Hepatocyte (in vitro differentiated cells): ENCODE data around the gene COTL1. TPM values are rescaled to one million over a fixed set of nuclear protein-coding genes. Genes with fewer than 3 reads are reported as not detected.

Experiments
- DNase-seq: peaks from one replicate; pipeline ENCODE4 v3.0.0-alpha.2; 2016; ENCODE audit warnings: low spot score
- H2AFZ ChIP-seq: fragments of 200-600 bp; sonication (generic); 2 replicates; pipeline ENCODE4 v1.6.0; 2016; ENCODE audit warnings: antibody characterized with exemption, mild to moderate bottlenecking
- H3K27ac ChIP-seq: fragments of 200-600 bp; sonication (generic); 2 replicates; pipeline ENCODE4 v1.5.1; 2016; ENCODE audit warnings: mild to moderate bottlenecking
- H3K27me3 ChIP-seq: fragments of 200-600 bp; sonication (generic); 2 replicates; pipeline ENCODE4 v1.6.1; 2016
- H3K36me3 ChIP-seq: fragments of 200-600 bp; sonication (generic); replicated peaks from 2 replicates; pipeline ENCODE4 v1.5.1; 2016; ENCODE audit warnings: low read depth; ENCODE audit not compliant: insufficient read depth
- H3K4me1 ChIP-seq: fragments of 200-600 bp; sonication (generic); 2 replicates; pipeline ENCODE4 v1.5.1; 2016; ENCODE audit warnings: mild to moderate bottlenecking, moderate library complexity; ENCODE audit not compliant: insufficient read depth
- H3K4me2 ChIP-seq: fragments of 200-600 bp; sonication (generic); 2 replicates; pipeline ENCODE4 v1.6.0; 2016
- H3K4me3 ChIP-seq: fragments of 200-600 bp; sonication (generic); 2 replicates; pipeline ENCODE4 v1.5.1; 2016; ENCODE audit warnings: mild to moderate bottlenecking
- H3K79me2 ChIP-seq: fragments of 200-600 bp; sonication (generic); 2 replicates; pipeline ENCODE4 v1.6.0; 2017; ENCODE audit warnings: mild to moderate bottlenecking
- H3K9me2 ChIP-seq: fragments of 200-600 bp; sonication (generic); replicated peaks from 2 replicates; pipeline ENCODE4 v1.6.0; 2017; ENCODE audit warnings: mild to moderate bottlenecking; ENCODE audit not compliant: insufficient read depth
- H3K9me3 ChIP-seq: fragments of 200-600 bp; sonication (generic); 2 replicates; pipeline ENCODE4 v1.5.1; 2016; ENCODE audit warnings: low read depth, mild to moderate bottlenecking
- H4K20me1 ChIP-seq: fragments of 200-600 bp; sonication (generic); 2 replicates; pipeline ENCODE4 v1.6.0; 2016; ENCODE audit warnings: mild to moderate bottlenecking; ENCODE audit not compliant: insufficient read depth, poor library complexity, severe bottlenecking
- EZH2 ChIP-seq: fragments of 200-600 bp; sonication (generic); IDR thresholded peaks from 2 replicates; pipeline ENCODE4 v1.6.1; 2016; ENCODE audit warnings: antibody characterized with exemption, mild to moderate bottlenecking, borderline replicate concordance
- EZH2phosphoT487 ChIP-seq: fragments of 200-600 bp; sonication (generic); IDR thresholded peaks from one replicate; pipeline ENCODE4 v1.6.1; 2018; ENCODE audit warnings: antibody characterized with exemption, mild to moderate bottlenecking, low read depth, moderate library complexity; ENCODE audit not compliant: unreplicated experiment, severe bottlenecking
- WGBS: methylation state at CpG from one replicate; pipeline ENCODE4 v1.1.6; 2016; ENCODE audit warnings: low lambda C conversion rate; ENCODE audit errors: missing lambda C conversion rate; 5-methylcytosine and 5-hydroxymethylcytosine counted together
- polyA plus RNA-seq: library from polyadenylated mRNA; unstranded; fragments of >200 nt; fragmentation: Nextera tagmentation; extraction: Ambion mirVana; gene quantifications from 2 replicates; pipeline ENCODE4 v1.2.1, GENCODE V29; 2016
- total RNA-seq: library from RNA; depleted of rRNA; stranded (reverse); fragments of >200 nt; gene quantifications from 2 replicates; pipeline ENCODE4 v1.2.3, GENCODE V29; 2014
- TF ChIP-seq, protein P1 (sequence below): fragments of 200-600 bp; sonication (generic); IDR thresholded peaks from 2 replicates; pipeline ENCODE4 v1.5.1; 2016; ENCODE audit warnings: antibody characterized with exemption, mild to moderate bottlenecking; ENCODE audit not compliant: poor library complexity

COTL1 gene
- total and polyA plus RNA-seq, 2 experiments from 2014 or later, result 30.1 to 104 TPM

DNA sequence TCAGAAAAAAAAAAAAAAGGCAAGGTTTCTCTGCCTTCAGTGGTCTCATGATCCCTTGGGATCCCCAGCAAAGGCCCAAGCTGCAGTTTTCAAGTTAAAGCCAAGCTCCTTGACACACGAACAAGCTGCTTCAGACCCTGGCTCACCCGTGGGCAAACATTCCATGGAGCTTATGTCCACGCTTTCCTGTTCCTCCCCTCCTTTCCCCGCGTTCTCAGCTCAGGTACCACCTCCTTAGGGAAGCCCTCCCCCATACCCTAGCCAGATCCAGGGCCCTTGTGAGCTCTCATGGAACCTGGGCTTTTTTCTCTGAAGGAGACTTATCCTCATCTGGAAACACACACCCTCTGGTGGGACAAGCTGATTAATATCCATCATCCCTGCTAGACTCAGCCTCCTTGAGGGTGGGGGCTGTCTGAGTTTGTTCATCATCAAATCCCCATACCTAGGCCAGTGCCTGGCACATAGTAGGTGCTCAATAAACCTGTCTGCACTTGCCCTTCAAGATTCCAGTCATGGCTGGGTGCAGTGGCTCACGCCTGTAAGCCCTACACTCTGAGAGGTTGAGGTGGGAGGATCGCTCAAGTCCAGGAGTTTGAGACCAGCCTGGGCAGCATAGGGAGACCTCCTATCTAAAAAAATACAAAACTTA is 54.7 kb downstream of the COTL1 start:
- no peak overlapping the region for H3K4me3 ChIP-seq
- no peak overlapping the region for H3K4me2 ChIP-seq
- no peaks in the 10 kb centered on the region for H4K20me1 ChIP-seq
- no peak overlapping the region for H2AFZ ChIP-seq
- TF ChIP-seq EZH2phosphoT487 (no peak), EZH2 (no peak)
- TF ChIP-seq, protein P1, sequence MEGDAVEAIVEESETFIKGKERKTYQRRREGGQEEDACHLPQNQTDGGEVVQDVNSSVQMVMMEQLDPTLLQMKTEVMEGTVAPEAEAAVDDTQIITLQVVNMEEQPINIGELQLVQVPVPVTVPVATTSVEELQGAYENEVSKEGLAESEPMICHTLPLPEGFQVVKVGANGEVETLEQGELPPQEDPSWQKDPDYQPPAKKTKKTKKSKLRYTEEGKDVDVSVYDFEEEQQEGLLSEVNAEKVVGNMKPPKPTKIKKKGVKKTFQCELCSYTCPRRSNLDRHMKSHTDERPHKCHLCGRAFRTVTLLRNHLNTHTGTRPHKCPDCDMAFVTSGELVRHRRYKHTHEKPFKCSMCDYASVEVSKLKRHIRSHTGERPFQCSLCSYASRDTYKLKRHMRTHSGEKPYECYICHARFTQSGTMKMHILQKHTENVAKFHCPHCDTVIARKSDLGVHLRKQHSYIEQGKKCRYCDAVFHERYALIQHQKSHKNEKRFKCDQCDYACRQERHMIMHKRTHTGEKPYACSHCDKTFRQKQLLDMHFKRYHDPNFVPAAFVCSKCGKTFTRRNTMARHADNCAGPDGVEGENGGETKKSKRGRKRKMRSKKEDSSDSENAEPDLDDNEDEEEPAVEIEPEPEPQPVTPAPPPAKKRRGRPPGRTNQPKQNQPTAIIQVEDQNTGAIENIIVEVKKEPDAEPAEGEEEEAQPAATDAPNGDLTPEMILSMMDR, result no peak
- whole genome bisulfite sequencing, result 77% methylated on average over 7 of the region's 7 CpGs
- no peaks in the 10 kb centered on the region for H3K9me2 ChIP-seq
- no peaks in the 10 kb centered on the region for H3K9me3 ChIP-seq
- no peaks in the 10 kb centered on the region for H3K4me1 ChIP-seq
- no peaks in the 10 kb centered on the region for H3K79me2 ChIP-seq
- no peaks in the 10 kb centered on the region for H3K27me3 ChIP-seq
- H3K36me3 ChIP-seq, result no peaks in the 10 kb centered on the region
- DNase-seq, result no peak
- H3K27ac ChIP-seq, result no peak overlapping the region

DNA sequence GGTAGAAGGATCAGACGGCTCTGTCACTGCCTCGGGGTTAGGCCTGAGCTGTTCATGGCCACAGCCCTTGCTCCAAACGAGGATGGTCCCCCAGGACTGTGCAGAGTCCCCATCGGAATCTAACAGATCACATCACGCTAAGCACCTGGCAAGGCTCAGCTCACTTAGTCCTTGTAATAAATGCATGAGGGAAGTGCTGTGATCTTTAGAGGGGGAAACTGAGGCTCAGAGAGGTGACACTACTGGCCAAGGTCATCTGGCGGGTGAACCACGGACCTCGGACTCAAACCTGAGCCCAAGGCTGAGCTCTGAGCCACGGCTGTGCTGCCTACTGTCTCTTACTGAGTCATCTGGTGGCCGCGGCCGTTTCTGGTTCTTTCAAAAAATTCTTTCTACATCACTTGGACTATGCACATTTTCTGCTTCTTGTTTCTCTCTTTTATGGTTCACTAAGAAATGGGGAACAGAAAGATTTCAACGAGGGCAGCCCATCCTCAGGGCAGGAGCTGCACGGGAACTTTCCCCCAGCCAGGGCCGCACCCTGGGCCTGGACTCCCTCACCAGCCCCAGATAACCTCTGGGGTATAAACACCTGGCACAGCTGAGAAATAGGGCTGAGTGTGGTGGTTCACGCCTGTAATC is 55.6 kb downstream of the COTL1 start:
- Histone ChIP-seq H3K4me3 (no peak overlapping the region), H3K36me3 (no peaks in the 10 kb centered on the region), H3K27ac (no peak overlapping the region), H3K9me3 (no peaks in the 10 kb centered on the region), H4K20me1 (no peaks in the 10 kb centered on the region), H3K9me2 (no peaks in the 10 kb centered on the region), H3K27me3 (no peaks in the 10 kb centered on the region), H3K4me1 (no peaks in the 10 kb centered on the region), H3K79me2 (no peaks in the 10 kb centered on the region), H3K4me2 (no peak overlapping the region), H2AFZ (no peak overlapping the region)
- no peak for DNase-seq
- TF ChIP-seq EZH2, result no peak
- TF ChIP-seq, protein P1, result no peak
- no peak for TF ChIP-seq EZH2phosphoT487
- 91% methylated on average over 16 of the region's 16 CpGs for WGBS

DNA sequence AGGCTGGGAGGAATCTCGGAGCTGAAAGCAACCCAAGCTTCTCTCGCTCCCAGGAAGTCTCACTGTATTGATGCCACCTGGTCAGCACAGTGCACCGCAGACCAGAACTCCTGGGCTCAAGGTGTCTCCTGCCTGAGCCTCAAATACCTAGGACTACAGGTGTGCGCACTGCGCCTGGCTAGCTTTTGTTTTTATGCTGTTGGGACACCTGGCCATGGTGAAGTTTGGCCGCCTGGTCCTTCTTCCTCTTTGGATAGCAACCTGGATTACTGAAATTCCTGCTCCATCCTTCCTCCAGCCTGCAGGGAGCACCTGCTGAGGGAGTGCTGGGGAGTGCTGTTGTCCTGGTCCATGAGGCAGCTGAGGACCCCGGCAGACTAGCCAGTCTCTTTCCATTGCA is 56.6 kb downstream of the COTL1 start:
- DNase-seq, result no peak
- TF ChIP-seq, protein P1, result no peak
- no peak for TF ChIP-seq EZH2
- no peaks in the 10 kb centered on the region for H3K36me3 ChIP-seq
- 91% methylated on average over 7 of the region's 7 CpGs for WGBS
- no peaks in the 10 kb centered on the region for H3K4me1 ChIP-seq
- H3K27me3 ChIP-seq, result no peaks in the 10 kb centered on the region
- no peaks in the 10 kb centered on the region for H3K79me2 ChIP-seq
- no peak overlapping the region for H3K4me3 ChIP-seq
- H4K20me1 ChIP-seq, result no peaks in the 10 kb centered on the region
- H3K9me2 ChIP-seq, result no peaks in the 10 kb centered on the region
- H3K4me2 ChIP-seq, result no peak overlapping the region
- no peak overlapping the region for H2AFZ ChIP-seq
- no peaks in the 10 kb centered on the region for H3K9me3 ChIP-seq
- no peak overlapping the region for H3K27ac ChIP-seq
